HS-27A (cell line): ENCODE measurements around the gene PRORP.
A peak's percentile ranks its signal among the peaks of the same experiment; 100 is the strongest.
"Not testable (repeated sequence)": the region's sequence is repeated elsewhere in the genome, so short reads cannot be mapped to it uniquely, and the experiment has no call there.

Experiments used
- DNase-seq: peaks from one replicate; pipeline ENCODE4 v3.0.0-alpha.2; 2012; ENCODE audit warnings: low read depth, missing footprints

PRORP gene

GRCh38 chr14:35121887-35122695 is at the start of gene PRORP, which contains the start of gene PPP2R3C:
Gene PRORP, plus strand, starts transcription at chr14:35122552. Its CDS starts 694 bp downstream, at chr14:35123246.
Gene PPP2R3C, minus strand, starts transcription at chr14:35121990. Its CDS starts 31 bp downstream, at chr14:35121959.
- DNase-seq: peak; percentile 95

GRCh38 chr14:35073486-35073885 is 48.9 kb upstream of the PRORP start:
- DNase-seq: no peak

- DNase-seq: no peak
These were observed 44.3 kb upstream of the PRORP start for GRCh38 chr14:35078082-35078481.

- DNase-seq: no peak
These were observed 42.6 kb upstream of the PRORP start for GRCh38 chr14:35079742-35080141.

- DNase-seq: no peak
These were observed 38.7 kb upstream of the PRORP start for GRCh38 chr14:35083530-35084150.

GRCh38 chr14:35085441-35085840 is 36.9 kb upstream of the PRORP start:
- DNase-seq: no peak

- DNase-seq: no peak
These were observed 33.8 kb upstream of the PRORP start for GRCh38 chr14:35088514-35088913.

DNA sequence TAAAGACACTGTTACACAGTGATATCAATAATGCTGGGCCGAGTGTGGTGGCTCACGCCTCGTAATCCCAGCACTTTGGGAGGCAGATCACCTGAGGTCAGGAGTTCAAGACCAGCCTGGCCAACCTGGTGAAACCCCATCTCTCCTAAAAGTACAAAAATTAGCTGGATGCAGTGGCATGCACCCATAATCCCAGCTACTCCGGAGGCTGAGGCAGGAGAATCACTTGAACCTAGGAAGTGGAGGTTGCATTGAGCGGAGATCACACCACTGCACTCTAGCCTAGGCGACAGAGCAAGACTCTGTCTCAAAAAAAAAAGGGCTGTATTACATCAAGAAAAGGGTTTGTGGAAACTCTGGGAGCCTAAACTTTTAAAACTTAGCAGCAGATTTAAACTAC is 27.7 kb upstream of the PRORP start:
- DNase-seq: not testable (repeated sequence)

DNA sequence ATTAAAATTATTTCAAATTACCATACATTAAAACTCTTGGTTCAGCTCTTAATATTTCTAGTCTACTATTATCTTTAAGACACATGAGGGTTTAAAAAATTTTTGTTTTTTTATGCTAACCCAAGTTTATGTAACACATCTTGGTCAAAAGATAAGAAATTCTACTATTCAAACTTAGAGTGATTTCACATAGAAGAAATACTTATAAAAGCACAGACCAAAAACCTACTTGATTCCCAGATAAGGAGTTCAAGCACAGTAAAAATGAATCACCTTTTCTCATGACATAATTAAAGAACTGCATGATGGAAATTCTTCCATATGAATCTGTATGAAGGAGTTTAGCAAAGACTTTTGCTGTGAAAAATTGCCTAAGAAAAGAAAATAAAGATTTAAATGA is 14.5 kb upstream of the PRORP start:
- DNase-seq: no peak

- DNase-seq: no peak
These were observed 9.7 kb upstream of the PRORP start for GRCh38 chr14:35112641-35113040.

- DNase-seq: no peak
These were observed 8.9 kb upstream of the PRORP start for GRCh38 chr14:35113308-35113950.

GRCh38 chr14:35114036-35114435 is 8.3 kb upstream of the PRORP start:
- no peak for DNase-seq

DNA sequence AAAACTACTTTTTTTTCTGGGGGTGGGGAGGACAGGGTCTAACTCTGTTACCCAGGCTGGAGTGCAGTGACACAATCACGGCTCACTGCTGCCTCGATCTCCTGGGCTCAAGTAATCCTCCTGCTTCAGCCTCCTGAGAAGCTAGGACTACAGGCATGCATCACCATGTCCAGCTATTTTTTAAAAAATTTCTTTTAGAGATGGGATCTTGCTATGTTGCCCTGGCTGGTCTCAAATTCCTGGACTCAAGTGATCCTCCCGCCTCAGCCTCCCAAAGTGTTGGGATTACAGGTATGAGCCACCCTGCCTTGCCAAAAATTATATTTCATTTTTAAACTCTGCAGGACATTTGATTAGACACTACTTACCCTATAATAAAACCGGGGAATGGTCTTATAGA is 6.1 kb upstream of the PRORP start:
- no peak for DNase-seq

- DNase-seq: no peak
These were observed 5.2 kb upstream of the PRORP start for GRCh38 chr14:35117112-35117511.

- peak; percentile 23 for DNase-seq
These were observed 1.1 kb upstream of the PRORP start for GRCh38 chr14:35121026-35121886.

- peak; percentile 59 for DNase-seq
These were observed 490 bp downstream of the PRORP start for GRCh38 chr14:35122696-35123387.

DNA sequence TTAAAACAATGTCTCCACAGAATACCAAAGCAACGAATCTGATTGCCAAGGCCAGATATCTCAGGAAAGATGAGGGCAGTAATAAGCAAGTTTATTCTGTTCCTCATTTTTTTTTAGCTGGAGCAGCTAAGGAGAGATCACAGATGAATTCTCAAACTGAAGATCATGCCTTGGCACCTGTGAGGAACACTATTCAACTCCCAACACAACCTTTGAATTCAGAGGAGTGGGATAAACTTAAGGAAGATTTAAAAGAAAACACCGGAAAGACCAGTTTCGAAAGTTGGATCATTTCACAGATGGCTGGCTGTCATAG is 994 bp downstream of the PRORP start:
- DNase-seq: no peak

DNA sequence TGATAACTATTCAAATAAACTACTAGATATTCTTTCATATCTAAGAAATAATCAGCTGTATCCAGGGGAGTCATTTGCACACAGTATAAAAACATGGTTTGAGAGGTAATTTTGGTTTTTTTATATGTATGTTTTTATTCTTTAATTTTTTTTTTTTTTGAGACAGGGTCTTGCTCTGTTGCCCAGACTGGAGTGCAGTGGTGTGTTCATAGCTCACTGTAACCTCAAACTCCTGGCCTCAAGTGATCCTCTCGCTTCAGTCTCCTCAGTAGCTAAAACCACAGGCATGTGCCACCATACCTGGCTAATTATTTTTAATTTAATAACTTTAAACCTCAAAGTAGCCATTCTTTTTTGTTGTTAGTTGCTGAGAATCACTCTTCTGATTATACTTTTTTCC is 1.8 kb downstream of the PRORP start:
- no peak for DNase-seq

DNA sequence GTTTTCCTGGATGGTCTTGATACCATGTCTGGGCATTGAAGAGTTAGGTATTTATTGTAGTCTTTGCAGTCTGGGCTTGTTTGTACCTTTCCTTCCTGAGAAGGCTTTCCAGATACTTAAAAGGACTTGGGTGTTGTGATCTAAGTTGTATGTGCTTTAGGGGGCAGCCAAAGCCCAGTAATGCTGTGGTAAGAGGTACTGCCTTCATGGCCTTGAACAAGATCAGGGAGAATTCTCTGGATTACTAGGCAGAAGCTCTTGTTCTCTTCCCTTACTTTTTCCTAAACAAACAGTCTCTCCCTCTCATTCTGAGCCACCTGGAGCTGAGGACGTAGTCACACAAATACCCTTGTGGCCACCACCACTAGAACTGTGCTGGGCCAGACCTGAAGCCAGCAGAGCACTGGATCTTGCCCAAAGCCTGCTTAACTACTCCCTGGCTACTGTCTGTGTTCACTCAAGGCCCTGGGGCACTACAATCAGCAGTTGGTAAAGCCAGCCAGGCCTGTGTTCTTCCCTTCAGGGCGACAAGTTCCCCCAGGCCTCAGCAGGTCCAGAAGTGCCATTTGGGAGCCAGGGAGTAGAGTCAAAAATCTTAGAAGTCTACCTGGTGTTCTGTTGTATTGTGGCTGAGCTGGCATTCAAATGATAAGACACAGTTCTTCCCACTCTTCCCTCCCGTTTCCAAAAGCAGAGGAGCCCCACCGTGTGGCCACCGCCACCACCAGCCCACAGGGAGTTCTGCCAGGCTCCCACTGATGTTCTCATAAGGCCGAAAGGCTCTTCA is 11.4 kb downstream of the PRORP start:
- DNase-seq: no peak

DNA sequence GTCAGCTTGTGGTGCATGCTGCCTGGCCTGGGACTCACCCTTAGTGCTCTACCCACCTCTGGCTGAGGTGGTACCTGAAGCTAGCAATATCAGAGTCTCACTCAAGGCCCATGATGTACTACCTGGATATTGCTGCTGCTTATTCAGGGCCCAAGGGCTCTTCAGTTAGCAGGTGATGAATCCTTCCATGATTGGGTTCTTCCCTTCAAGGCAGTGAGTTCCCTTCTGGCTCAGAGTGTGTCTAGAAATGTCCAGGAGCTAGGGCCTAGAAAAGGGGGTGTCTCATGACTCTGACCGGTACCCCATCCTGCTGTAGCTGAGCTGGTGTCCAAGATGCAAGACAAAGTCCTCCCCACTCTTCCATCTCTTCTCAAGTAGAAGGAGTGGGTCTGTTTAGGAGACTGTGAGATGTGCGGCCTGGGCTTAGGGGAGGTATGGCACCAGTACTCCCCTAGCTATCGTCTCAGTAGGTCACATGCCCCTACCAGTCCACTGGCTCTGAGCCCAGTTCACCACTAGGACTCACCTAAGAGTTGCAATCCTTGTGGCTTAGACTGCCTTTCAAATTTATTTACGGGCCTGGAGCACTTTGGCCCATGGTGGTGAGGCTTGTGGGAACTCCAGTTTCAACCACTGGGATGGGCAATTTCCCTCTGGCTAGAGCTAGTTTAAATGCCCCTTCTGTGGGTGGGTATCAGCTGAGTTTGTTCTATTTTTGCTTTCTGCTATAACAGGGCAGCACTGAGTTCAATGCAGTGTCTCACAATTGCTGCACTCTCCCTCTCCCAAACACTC is 12.2 kb downstream of the PRORP start:
- no peak for DNase-seq
